ENCODE results near the gene TCF7. TPM values are rescaled to one million over a fixed set of nuclear protein-coding genes. Genes with fewer than 3 reads are reported as not detected.

TCF7 gene
- total RNA-seq, 1 donor from 2014 or later = 3.6 TPM

- no peak for DNase-seq (ENCODE audit: low read depth)
- no peaks in the 10 kb centered on the region for H3K27me3 ChIP-seq (ENCODE audit: control insufficient read depth, insufficient read depth, low read length)
- no peaks in the 10 kb centered on the region for H3K36me3 ChIP-seq (ENCODE audit: control insufficient read depth, insufficient read depth, low read length)
- TF ChIP-seq CTCF (IDR thresholded peaks at IDR 0.05; ENCODE audit: insufficient read depth, low read length, poor library complexity, severe bottlenecking) = no peak
- H3K4me3 ChIP-seq (ENCODE audit: low read depth, low read length) = no peak overlapping the region
These were observed 15.1 kb downstream of the TCF7 start for GRCh38 chr5:134129411-134130238.

DNA sequence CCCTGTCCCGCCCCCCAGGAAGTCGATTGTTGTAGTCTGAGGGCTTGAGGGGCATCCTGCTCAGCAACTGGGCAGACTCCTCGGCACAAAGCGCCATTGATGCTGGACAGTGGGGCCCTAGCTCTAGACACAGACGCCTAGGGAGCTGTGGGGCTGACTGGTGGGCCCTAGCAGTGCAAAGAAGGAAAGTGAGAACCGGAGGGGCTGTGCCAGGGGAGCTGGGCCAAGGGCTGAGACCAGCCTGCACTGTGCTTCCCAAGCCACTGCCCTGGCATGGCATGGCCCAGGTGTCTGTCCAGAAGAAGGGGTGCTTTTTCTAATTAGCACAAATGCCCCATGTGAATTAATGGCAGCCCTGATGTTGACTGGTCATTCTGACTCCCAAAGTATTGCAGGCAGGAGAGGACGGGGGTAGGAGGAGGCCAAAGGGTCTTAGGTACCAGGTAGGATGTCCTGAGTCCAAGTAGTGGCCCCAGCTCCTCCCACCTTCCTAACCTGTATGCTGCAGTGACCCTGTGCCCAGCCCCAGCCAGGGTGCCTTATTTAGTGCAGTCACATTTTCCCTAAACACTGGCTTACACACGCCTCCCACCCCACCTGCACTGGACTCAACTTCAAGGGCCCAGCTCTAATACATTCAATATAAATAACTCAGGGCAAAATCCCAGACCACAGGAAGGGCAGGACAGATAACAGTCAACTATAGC, 15.9 kb downstream of the TCF7 start:
- Histone ChIP-seq H3K36me3 (ENCODE audit: control insufficient read depth, insufficient read depth, low read length) (no peaks in the 10 kb centered on the region), H3K4me3 (ENCODE audit: low read depth, low read length) (no peak overlapping the region), H3K27me3 (ENCODE audit: control insufficient read depth, insufficient read depth, low read length) (no peaks in the 10 kb centered on the region)
- TF ChIP-seq CTCF (IDR thresholded peaks at IDR 0.05; ENCODE audit: insufficient read depth, low read length, poor library complexity, severe bottlenecking) = no peak
- DNase-seq (ENCODE audit: low read depth) = no peak

- TF ChIP-seq CTCF (IDR thresholded peaks at IDR 0.05; ENCODE audit: insufficient read depth, low read length, poor library complexity, severe bottlenecking) = no peak
These were observed 16.7 kb downstream of the TCF7 start for GRCh38 chr5:134131165-134131564.

DNA sequence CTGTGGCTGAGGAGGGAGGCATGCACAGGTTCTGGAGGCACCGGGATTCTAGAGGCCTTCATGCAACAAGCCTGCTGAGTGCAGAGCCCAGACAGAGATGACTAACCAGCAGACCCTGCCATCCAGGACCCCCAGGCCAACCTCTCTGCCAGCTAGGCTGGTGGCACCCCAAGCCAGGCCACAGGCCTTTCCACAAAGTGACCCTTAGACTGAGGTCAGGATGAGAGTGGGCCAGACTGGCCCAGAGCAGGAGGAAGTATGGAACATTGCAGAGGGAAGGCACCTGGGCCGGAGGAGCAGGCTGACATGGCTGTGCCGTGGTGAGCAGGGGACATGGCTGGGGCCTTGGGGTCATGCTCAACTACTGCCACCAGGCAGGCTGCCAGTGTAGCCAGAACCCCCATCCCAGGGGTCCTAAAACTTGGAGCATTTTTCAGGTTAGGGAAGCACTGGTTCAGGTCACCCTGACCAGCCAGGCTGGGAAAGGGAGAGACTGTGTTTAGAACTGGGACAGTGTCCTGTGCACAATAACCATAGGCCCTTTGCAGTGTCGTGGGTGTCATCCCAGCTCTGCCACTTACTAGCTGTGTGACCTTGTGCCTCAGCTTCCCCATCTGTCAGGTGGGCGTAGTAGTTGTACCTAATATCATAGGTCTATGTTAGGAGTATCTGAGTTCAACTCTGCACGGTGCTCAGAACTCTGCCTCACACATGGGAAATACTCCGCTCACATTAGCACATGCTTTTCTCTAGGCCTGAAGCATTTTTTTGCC, 17.3 kb downstream of the TCF7 start:
- no peak for DNase-seq (ENCODE audit: low read depth)
- Histone ChIP-seq H3K27me3 (ENCODE audit: control insufficient read depth, insufficient read depth, low read length) (no peaks in the 10 kb centered on the region), H3K4me3 (ENCODE audit: low read depth, low read length) (no peak overlapping the region), H3K36me3 (ENCODE audit: control insufficient read depth, insufficient read depth, low read length) (peaks cover 1% of the 10 kb centered on the region)
- TF ChIP-seq CTCF (IDR thresholded peaks at IDR 0.05; ENCODE audit: insufficient read depth, low read length, poor library complexity, severe bottlenecking) = no peak

More at GRCh38 chr5:134131165-134131564, 16.7 kb downstream of the TCF7 start:
- no peak overlapping the region for H3K4me3 ChIP-seq (ENCODE audit: low read depth, low read length)
- peaks cover 1% of the 10 kb centered on the region for H3K36me3 ChIP-seq (ENCODE audit: control insufficient read depth, insufficient read depth, low read length)
- no peaks in the 10 kb centered on the region for H3K27me3 ChIP-seq (ENCODE audit: control insufficient read depth, insufficient read depth, low read length)
- no peak for DNase-seq (ENCODE audit: low read depth)

GRCh38 chr5:134132372-134133187, 18.1 kb downstream of the TCF7 start:
- H3K4me3 ChIP-seq (ENCODE audit: low read depth, low read length) = no peak overlapping the region
- no peak for TF ChIP-seq CTCF (IDR thresholded peaks at IDR 0.05; ENCODE audit: insufficient read depth, low read length, poor library complexity, severe bottlenecking)

More at GRCh38 chr5:134132372-134133187, 18.1 kb downstream of the TCF7 start:
- Histone ChIP-seq H3K27me3 (ENCODE audit: control insufficient read depth, insufficient read depth, low read length) (no peaks in the 10 kb centered on the region), H3K36me3 (ENCODE audit: control insufficient read depth, insufficient read depth, low read length) (peaks cover 1% of the 10 kb centered on the region)
- no peak for DNase-seq (ENCODE audit: low read depth)
